Middle frontal gyrus (tissue), 1 donor: Measurements from ENCODE around the gene ZNF846.
A peak's percentile ranks its signal among the peaks of the same experiment; 100 is the strongest.
"Not testable (repeated sequence)": the region's sequence is repeated elsewhere in the genome, so short reads cannot be mapped to it uniquely, and the experiment has no call there.

Source experiments
- DNase-seq: peaks from one replicate; pipeline ENCODE4 v3.0.0-alpha.2; 2015; ENCODE audit warnings: low spot score; ENCODE audit errors: extremely low spot score

Gene ZNF846

DNA sequence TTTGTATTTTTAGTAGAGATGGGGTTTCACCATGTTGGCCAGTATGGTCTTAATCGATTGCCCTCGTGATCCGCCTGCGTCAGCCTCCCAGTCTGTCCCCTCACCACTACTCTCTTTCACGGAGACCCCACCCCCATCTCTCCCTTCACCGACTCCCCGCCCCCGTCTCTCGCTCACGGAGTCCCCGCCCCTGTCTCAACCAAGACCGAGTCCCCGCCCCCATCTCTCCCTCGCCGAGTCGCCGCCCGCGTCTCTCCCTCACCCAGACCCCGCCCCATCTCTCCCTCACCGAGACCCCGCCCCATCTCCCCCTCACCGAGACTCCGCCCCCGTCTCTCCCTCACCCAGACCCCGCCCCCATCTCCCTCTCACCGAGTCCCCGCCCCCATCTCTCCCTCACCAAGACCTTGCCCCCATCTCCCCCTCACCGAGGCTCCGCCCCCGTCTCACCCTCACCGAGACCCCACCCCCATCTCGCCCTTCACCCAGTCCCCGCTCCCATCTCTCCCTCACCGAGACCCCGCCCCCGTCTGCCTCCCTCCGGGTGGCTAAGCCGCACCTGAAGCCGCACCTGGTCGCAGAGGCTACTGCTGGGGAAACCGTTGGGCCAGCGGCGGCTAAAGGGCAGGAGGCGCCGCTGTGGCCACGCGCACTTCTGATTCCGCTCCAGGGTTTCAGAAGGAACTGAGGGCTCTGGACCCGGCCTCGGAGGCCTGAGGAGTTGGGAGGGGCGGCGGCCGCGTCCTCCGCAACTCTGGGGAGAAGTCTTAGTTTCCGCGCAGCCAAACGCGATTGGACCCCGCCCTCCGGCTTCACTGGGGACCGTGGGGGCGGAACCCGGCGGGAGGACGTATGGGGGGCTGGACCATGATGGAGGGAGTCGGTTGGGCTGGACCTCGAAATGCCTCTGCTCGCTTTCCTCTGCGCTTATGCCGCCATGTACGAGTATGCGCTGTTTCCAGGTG is 17.1 kb upstream of the ZNF846 start:
- peak; percentile 76 for DNase-seq

- not testable (repeated sequence) for DNase-seq
These were observed 15.6 kb upstream of the ZNF846 start for GRCh38 chr19:9784163-9784496.

- no peak for DNase-seq
These were observed 13.8 kb upstream of the ZNF846 start for GRCh38 chr19:9782338-9782737.

GRCh38 chr19:9757544-9758501 is 10.7 kb downstream of the ZNF846 start:
- DNase-seq, result no peak

- DNase-seq, result no peak
These were observed 15.7 kb downstream of the ZNF846 start for GRCh38 chr19:9752701-9753443.

GRCh38 chr19:9751446-9751845 is 17.1 kb downstream of the ZNF846 start:
- no peak for DNase-seq

GRCh38 chr19:9741476-9742171 is 26.9 kb downstream of the ZNF846 start:
- DNase-seq, result no peak

GRCh38 chr19:9735986-9736385 is 32.6 kb downstream of the ZNF846 start:
- DNase-seq, result no peak

DNA sequence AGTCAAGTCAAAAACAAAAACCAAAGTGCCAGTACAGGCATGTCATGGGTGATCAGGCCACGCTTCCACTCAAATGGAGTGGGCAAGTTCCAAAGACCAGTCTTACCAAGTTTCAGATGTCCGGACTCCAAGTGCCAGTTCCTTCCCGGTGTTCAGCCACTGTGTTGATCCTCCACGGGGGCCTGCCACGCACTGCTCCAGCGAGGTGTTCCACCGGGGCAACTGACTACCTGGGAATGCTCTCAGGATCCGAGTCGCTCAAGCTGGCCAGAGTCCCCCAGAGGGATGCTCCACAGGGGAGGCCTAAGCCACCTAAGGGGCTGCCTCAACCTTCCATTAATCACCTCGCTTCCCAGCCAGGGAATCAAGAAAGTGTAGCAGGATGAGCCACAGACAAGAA is 38.5 kb downstream of the ZNF846 start:
- not testable (repeated sequence) for DNase-seq

GRCh38 chr19:9729162-9729561 is 39.4 kb downstream of the ZNF846 start:
- no peak for DNase-seq

DNA sequence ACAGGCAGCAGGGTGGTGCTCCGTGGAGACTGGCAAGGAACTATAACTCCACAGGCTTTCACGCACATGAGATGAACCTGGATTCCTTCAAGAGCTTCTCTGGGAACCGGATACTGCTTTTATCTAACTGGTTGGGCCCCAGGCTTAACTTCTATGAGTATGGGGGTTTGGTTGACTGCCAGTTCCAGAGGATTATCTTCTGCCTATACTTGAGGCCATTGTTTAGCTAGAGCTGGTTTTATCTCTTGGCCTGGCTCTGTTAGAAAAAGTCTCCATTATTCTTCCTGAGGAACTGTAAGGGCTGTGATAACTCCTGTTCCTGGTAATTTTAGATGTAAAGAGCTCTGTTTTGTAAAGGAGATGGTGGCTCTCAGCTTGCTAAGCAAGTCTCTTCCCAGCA is 40.9 kb downstream of the ZNF846 start:
- no peak for DNase-seq

GRCh38 chr19:9725508-9726201 is 42.9 kb downstream of the ZNF846 start:
- DNase-seq, result not testable (repeated sequence)

DNA sequence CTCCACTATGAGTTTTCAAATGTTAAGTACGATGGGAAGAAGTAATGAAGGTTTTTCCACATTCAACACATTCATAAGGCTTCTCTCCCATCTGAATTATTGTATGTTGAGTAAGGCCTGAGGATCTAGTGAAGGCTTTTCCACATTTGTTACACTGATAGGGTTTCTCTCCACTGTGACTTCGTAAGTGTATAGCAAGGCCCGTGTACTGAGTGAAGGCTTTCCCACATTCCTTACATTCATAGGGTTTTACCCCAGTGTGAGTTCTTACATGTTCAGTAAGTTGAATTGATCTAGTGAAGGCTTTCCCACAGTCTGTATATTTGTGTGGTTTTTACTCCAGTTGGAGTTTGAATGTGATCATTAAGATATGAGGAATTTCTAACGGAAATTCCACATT is 44.4 kb downstream of the ZNF846 start:
- no peak for DNase-seq

- no peak for DNase-seq
These were observed 46.7 kb downstream of the ZNF846 start for GRCh38 chr19:9721861-9722260.

GRCh38 chr19:9720541-9720940 is 48.0 kb downstream of the ZNF846 start:
- DNase-seq, result no peak

DNA sequence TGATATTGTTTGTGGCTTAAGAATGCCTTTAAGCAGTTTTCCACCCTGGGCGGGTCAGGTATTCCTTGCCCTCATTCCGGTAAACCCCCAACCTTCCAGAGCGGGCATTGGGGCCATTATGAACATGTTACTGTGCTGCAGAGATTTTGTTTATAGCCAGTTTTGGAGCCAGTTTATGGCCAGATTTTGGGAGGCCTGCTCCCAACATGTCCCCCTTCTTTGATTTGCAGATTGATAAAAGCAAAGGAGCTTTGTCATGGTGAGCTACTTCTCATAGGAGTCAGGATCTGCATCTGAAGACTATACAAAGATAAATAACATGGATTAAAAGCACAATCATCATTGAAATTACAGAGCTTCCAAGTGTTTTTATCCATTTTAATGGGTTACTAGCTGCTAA is 56.7 kb downstream of the ZNF846 start:
- no peak for DNase-seq

DNA sequence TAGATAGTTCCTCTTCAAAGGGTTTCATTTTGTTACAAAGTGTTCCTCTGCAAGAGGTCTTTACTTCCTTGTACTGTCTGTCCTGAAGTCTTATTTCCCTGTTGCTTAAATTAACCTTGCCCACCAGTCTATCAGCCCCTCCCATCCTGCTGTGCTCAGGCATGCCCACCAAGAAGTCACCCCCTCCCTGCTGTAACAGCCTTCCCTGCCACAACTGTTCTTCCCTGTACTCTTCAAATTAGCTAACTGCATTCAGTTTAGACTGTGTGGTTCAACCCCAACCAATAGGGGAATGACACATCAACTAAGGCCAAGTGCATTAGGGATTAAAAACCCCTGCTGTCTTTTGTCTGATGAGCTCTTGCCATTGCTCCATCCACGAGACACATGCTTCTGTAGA is 59.2 kb downstream of the ZNF846 start:
- DNase-seq, result no peak

GRCh38 chr19:9705836-9706235 is 62.7 kb downstream of the ZNF846 start:
- no peak for DNase-seq

DNA sequence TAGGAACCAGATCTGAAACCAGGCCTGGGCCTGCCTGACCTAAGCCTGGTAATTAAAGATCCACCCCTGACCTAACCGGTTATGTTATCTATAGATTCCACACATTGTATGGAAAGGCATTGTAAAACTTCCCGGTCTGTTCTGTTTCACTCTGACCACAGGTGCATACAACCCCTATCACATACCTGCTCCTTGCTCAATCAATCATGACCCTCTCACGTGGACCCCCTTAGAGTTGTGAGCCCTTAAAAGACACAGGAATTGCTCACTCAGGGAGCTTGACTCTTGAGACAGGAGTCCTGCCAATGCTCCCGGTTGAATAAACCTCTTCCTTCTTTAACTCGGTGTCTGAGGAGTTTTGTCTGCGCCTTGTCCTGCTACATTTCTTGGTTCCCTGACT is 66.4 kb downstream of the ZNF846 start:
- DNase-seq, result no peak
